ENCODE measurements around the gene ARID5B.

ARID5B gene

DNA sequence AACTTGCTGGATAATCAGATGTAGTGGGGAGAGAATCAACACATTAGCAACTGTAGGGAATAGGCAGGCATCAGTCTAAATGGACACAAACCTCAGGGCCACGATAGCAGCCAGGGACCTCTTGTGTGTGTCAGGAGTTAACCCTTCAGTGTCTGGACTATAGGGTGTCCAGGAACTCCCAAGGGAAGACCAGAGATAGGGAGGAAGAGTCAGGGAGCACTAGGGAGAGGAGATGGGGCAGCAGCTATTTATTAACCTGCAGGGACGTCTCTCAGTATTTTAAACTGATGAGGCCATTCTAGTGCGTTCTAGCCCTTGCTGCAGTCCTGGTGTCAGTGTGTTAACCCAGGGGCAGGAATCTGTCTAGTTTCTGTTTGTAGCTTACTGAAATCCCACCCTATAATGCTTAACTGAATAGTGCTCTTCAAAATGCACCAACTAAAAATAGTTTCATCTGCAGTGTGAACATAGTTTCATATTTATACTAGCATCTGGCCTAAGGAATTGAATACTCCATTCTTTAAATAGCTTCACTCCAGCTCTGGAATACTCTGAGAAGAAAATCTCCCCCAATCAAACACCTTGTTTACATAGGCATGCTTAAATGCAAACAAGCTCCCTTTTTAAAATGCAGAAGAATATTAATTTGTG, 62.7 kb downstream of the ARID5B start:
- CTCF ChIA-PET: no interaction called here
- POLR2A ChIA-PET: no interaction called here
- TF ChIP-seq L3MBTL2 (conservative IDR thresholded peaks at IDR 0.05) (no peak), ZNF384 (IDR thresholded peaks at IDR 0.05) (no peak), BHLHE40 (IDR thresholded peaks at IDR 0.05; ENCODE audit: borderline replicate concordance) (no peak), HDGF (IDR thresholded peaks at IDR 0.05; ENCODE audit: borderline replicate concordance) (no peak), ELF4 (IDR thresholded peaks at IDR 0.05) (no peak), CTBP1 (IDR thresholded peaks at IDR 0.05; ENCODE audit: borderline replicate concordance) (no peak), NFRKB (IDR thresholded peaks at IDR 0.05) (no peak)
- TF ChIP-seq, protein P1, sequence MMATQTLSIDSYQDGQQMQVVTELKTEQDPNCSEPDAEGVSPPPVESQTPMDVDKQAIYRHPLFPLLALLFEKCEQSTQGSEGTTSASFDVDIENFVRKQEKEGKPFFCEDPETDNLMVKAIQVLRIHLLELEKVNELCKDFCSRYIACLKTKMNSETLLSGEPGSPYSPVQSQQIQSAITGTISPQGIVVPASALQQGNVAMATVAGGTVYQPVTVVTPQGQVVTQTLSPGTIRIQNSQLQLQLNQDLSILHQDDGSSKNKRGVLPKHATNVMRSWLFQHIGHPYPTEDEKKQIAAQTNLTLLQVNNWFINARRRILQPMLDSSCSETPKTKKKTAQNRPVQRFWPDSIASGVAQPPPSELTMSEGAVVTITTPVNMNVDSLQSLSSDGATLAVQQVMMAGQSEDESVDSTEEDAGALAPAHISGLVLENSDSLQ (IDR thresholded peaks at IDR 0.05): no peak
- no peak for DNase-seq (ENCODE audit: extremely low spot score)

DNA sequence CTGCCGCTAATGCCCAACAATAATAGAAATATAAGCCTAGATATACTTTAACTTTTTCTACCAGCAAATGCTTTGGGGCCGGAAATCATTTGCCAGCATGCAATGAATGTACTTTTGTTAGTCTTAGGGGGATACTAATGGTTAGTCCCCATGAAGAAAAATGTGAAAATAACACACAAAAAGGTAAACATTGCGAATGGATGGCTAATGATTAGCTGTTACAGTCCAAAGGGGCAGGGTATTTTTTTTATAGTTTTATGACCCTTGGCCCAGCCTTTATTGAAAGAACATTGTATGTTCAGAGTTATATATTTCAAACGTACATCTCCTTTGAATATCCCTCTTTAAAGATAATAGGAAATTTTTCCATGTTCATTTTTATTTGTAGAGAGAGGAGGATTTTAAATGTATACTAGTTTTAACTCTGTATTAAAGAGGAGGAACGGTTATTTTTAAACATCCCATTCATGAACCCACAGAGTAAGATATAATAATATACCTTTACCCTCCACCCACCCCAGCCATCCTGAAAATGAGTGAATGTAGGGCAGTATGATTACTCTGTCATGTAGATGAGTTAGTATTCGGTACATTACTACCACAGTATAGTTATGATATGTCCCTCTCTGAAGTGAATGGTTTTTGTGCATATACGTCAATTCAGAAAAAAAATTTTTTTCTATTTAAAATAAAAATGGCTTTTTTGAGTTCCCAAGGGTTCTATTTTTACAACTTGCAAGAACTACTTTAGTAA, 63.6 kb downstream of the ARID5B start:
- ChIA-PET POLR2A (no interaction called here), CTCF (no interaction called here)
- no peak for DNase-seq (ENCODE audit: extremely low spot score)
- no peak for TF ChIP-seq CTBP1 (IDR thresholded peaks at IDR 0.05; ENCODE audit: borderline replicate concordance)

DNA sequence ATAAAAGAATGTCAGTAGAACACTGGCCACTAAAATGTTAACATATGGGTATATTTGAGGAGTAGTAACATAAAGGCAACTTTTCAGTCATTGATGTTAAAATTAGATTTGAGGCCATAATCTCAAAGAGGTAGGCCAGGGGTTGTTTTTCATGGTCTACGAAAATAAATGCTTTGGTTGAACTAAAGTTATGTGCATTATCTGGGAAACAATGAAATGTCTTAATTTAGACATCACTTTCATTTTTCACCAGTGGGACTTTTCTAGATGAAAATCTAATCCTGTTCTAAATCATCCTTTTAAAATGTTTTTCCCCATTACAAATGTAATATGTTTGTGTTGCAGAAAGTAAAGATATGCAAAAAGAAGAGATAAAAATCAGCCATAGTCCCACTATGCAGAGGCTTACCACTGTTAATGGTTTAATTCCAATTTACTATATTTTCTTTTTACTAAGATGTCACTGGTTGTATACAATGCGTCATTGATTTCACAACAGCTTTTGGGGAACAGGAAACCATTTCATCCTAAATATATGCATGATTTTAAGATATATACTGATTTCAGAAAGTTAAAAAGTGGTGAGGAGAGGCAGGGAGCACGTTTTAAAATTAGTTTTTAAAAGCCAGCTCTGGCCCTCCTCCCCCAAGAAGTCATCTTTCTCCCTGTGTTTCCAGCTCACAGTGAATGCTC, 64.3 kb downstream of the ARID5B start:
- CTCF ChIA-PET: no interaction called here
- no peak for TF ChIP-seq NFRKB (IDR thresholded peaks at IDR 0.05)
- TF ChIP-seq ELF4 (IDR thresholded peaks at IDR 0.05): no peak
- TF ChIP-seq FOXK2 (IDR thresholded peaks at IDR 0.05): no peak
- TF ChIP-seq FOXA1 (IDR thresholded peaks at IDR 0.05): no peak
- TF ChIP-seq ZNF384 (IDR thresholded peaks at IDR 0.05): no peak
- TF ChIP-seq, protein P1 (IDR thresholded peaks at IDR 0.05): no peak
- TF ChIP-seq SP1 (IDR thresholded peaks at IDR 0.05): no peak
- no peak for TF ChIP-seq CTBP1 (IDR thresholded peaks at IDR 0.05; ENCODE audit: borderline replicate concordance)
- TF ChIP-seq TARDBP (IDR thresholded peaks at IDR 0.05): no peak
- TF ChIP-seq ARNT (IDR thresholded peaks at IDR 0.05): no peak
- no peak for TF ChIP-seq BHLHE40 (IDR thresholded peaks at IDR 0.05; ENCODE audit: borderline replicate concordance)
- TF ChIP-seq HDGF (IDR thresholded peaks at IDR 0.05; ENCODE audit: borderline replicate concordance): no peak
- TF ChIP-seq FOXM1 (IDR thresholded peaks at IDR 0.05; ENCODE audit: borderline replicate concordance): no peak
- no peak for TF ChIP-seq L3MBTL2 (conservative IDR thresholded peaks at IDR 0.05)
- TF ChIP-seq LEF1 (IDR thresholded peaks at IDR 0.05; ENCODE audit: borderline replicate concordance): no peak
- TF ChIP-seq SUZ12 (IDR thresholded peaks at IDR 0.05): no peak
- DNase-seq (ENCODE audit: extremely low spot score): no peak
- POLR2A ChIA-PET: no interaction called here

DNA sequence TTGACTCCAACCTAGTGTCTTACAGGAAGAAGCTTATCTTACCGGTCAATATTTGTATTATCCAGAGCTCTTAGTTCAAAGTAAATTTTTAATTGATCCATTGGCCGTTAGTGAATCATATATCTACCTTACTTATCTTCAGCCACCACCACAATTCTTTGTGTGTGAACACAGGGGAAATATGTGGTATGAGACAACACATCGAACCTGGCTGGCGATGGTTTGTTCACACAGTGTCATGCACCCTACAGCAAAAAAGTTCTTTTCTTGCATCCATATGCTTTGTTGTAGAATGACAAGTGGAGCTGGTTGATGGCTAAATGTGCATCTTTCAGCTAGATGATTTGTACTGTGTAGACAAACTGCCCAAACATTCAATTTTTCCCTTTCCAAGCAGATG, 65.8 kb downstream of the ARID5B start:
- TF ChIP-seq LEF1 (IDR thresholded peaks at IDR 0.05; ENCODE audit: borderline replicate concordance) (no peak), FOXK2 (IDR thresholded peaks at IDR 0.05) (no peak), HDGF (IDR thresholded peaks at IDR 0.05; ENCODE audit: borderline replicate concordance) (no peak), ELF4 (IDR thresholded peaks at IDR 0.05) (no peak), BHLHE40 (IDR thresholded peaks at IDR 0.05; ENCODE audit: borderline replicate concordance) (no peak), CTBP1 (IDR thresholded peaks at IDR 0.05; ENCODE audit: borderline replicate concordance) (no peak), L3MBTL2 (conservative IDR thresholded peaks at IDR 0.05) (no peak)
- ChIA-PET CTCF (no interaction called here), POLR2A (interaction anchor here (1.2 kb wide), 1 partner anchor 14 kb away, joined by 3 read pairs; no protein-coding TSS in a partner anchor)
- no peak for DNase-seq (ENCODE audit: extremely low spot score)

DNA sequence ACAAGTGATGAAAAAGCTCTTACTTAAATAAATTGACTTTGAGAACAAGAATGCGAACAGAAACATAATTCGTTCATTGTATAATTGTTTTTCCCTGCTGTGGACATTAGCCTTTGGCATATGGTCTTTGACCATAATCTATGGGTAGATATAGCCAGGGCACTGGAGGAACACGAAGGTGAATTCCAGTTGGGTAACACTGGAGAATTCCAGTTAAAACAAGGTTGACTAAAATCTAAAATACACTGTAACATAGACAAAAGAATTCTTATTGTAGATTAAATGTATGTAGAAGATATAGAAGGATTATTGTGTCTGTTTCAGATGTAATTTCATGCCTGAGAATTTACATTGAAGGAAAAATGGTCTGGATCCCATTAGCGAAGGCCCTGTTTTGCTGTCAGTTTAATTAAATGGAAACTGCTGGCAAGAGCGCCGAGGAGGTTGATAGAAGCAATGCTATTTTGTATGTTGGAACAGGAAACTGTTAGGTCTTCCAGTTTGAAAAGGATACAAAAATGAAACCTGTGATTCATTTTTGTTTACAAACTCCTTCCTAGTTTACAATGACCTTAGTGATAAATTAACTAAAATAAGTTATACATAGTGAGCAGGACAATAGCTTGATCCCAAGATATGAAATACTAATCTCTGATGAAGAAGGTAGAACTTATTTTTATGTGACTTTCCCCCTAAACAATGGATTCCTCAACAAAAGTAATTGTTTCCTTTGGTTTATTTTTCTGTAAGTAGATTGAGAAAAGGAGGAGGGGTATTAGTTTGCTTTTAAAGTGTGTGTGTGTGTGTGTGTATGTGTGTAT, 68.9 kb downstream of the ARID5B start:
- no peak for DNase-seq (ENCODE audit: extremely low spot score)
- ChIA-PET POLR2A (no interaction called here), CTCF (no interaction called here)

DNA sequence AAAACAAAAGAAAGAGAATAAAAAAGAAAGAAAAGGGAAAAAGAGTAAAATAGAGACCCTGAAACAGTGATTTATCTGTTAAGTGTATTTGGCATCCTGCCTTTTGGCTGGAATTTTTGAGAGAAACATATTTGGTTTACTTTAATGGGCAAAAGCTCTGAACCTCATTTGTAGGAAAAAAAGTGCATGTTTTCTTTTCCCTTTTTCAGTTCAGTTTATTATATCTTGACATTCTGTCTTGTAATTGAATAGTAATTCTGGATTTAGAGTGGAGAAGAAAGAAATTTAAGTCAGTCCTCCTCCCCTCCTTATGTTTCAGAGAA, 69.5 kb downstream of the ARID5B start:
- no peak for DNase-seq (ENCODE audit: extremely low spot score)
- CTCF ChIA-PET: interaction anchor here (0.5 kb wide), 1 partner anchor 109 kb away, joined by 4 read pairs; no protein-coding TSS in a partner anchor
- TF ChIP-seq ZNF384 (IDR thresholded peaks at IDR 0.05): no peak
- no peak for TF ChIP-seq TARDBP (IDR thresholded peaks at IDR 0.05)
- POLR2A ChIA-PET: no interaction called here

More for the DNA sequence above, 68.9 kb downstream of the ARID5B start:
- TF ChIP-seq ARNT (IDR thresholded peaks at IDR 0.05) (no peak), NFRKB (IDR thresholded peaks at IDR 0.05) (no peak), FOXM1 (IDR thresholded peaks at IDR 0.05; ENCODE audit: borderline replicate concordance) (no peak), TARDBP (IDR thresholded peaks at IDR 0.05) (no peak), ELF4 (IDR thresholded peaks at IDR 0.05) (no peak)

DNA sequence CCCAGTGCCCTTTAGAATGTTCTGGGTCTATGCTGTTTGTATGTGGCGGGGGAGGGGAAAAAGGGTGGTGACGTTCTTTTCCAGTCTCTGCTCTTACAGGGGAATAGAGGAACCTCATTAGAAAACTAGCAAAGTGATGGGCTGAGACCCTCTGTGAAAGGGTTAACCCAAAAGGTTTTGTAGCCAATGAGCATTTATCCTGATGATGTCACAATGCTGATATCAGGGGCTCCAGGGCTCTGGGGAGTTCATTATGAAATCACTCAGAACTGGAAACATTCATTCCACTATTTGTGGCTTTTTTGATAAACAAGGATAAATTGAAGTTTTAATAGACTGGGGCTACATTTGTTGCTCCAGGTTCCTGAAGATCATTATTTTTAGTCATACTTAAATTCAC, 71.7 kb downstream of the ARID5B start:
- CTCF ChIA-PET: no interaction called here
- POLR2A ChIA-PET: no interaction called here
- DNase-seq (ENCODE audit: extremely low spot score): no peak
- TF ChIP-seq LEF1 (IDR thresholded peaks at IDR 0.05; ENCODE audit: borderline replicate concordance): no peak
- TF ChIP-seq TARDBP (IDR thresholded peaks at IDR 0.05): no peak
- no peak for TF ChIP-seq FOXM1 (IDR thresholded peaks at IDR 0.05; ENCODE audit: borderline replicate concordance)
- no peak for TF ChIP-seq L3MBTL2 (conservative IDR thresholded peaks at IDR 0.05)
- TF ChIP-seq ELF4 (IDR thresholded peaks at IDR 0.05): no peak
- no peak for TF ChIP-seq HDGF (IDR thresholded peaks at IDR 0.05; ENCODE audit: borderline replicate concordance)
- no peak for TF ChIP-seq NFRKB (IDR thresholded peaks at IDR 0.05)
- no peak for TF ChIP-seq ZNF384 (IDR thresholded peaks at IDR 0.05)
- TF ChIP-seq ARNT (IDR thresholded peaks at IDR 0.05): no peak
- TF ChIP-seq FOXK2 (IDR thresholded peaks at IDR 0.05): no peak
- no peak for TF ChIP-seq CTBP1 (IDR thresholded peaks at IDR 0.05; ENCODE audit: borderline replicate concordance)
- no peak for TF ChIP-seq SP1 (IDR thresholded peaks at IDR 0.05)
- TF ChIP-seq, protein P1 (IDR thresholded peaks at IDR 0.05): no peak
- TF ChIP-seq FOXA1 (IDR thresholded peaks at IDR 0.05): no peak
- TF ChIP-seq SUZ12 (IDR thresholded peaks at IDR 0.05): no peak
- TF ChIP-seq BHLHE40 (IDR thresholded peaks at IDR 0.05; ENCODE audit: borderline replicate concordance): no peak

Data from HEK293T (cell line).